ENCODE data around the gene DNAJB12.
"Not testable (repeated sequence)": the region's sequence is repeated elsewhere in the genome, so short reads cannot be mapped to it uniquely, and the experiment has no call there.

The DNAJB12 gene

DNA sequence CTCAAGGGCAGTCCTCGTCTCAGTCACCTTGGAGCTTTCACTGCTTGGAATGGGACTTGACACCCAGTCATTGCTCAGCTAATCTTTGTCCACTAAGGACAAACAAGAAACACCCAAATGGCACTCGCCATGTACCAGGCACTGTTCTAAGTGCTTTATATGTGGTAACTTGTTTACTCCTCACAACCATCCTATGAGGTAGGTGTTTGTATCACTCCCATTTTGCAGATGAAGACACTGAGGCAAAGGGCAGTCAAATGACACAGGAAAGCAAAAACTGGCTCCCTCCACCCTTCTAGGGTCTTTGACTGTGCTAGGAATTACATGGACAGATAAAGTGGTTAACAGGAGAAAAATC is 24.7 kb downstream of the DNAJB12 start:
- DNase-seq: no peak

DNA sequence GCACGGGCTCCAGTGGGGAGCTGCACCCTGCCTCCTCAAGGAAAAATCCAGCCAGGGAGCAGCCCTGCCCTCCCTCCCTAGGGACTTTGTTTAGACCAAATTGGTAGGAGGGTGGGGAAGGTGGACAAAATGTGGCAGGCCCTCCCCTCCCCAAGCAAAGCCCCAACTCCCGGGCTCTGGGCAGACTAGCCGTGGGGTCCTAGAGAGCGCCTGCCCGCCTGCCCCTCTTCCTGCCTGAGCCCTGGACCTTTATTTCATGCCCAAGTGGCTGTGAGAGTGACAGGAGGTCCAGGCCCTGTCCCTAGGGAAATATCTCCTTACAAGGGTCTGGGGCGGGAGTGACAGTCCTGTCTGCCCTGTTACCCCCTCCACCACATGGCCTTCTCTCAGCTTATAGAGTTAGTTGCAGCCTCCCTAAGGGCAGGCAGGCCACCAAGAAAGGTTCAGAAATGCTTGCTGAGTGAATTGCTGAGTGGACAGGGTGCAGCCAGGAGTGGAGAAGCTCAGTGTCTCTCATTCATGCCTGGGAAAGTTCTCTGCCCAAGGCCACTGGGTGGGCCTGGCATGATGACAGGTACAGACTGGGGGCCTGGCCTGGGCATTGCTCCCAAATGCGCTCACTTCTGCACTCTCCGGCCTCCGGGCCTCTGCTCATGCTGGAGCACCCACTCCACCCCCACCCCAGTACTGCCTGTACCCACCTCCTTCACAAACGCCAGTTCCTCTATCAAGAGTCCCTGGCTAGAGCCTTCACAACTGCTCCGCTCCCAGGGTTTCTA is 25.2 kb downstream of the DNAJB12 start:
- no peak for DNase-seq

DNA sequence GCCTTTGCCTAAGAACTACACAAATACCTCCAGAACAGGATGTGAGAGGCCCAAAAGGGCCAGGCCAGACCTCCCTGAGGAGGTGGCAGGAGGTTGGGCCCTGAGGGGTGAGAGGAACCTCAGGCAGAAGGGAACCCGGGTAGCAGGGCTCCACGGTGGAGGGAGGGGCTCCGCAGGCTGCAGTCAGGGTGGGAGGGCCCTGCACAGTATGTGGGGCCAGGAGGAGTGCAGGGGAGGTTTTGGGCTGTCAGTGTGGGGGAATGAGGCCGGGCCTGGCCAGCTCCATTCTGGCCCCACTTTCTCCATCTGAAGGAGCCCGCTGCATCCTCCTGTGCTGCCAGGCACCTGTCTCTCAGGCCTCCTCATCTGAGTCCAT is 25.9 kb downstream of the DNAJB12 start:
- no peak for DNase-seq

DNA sequence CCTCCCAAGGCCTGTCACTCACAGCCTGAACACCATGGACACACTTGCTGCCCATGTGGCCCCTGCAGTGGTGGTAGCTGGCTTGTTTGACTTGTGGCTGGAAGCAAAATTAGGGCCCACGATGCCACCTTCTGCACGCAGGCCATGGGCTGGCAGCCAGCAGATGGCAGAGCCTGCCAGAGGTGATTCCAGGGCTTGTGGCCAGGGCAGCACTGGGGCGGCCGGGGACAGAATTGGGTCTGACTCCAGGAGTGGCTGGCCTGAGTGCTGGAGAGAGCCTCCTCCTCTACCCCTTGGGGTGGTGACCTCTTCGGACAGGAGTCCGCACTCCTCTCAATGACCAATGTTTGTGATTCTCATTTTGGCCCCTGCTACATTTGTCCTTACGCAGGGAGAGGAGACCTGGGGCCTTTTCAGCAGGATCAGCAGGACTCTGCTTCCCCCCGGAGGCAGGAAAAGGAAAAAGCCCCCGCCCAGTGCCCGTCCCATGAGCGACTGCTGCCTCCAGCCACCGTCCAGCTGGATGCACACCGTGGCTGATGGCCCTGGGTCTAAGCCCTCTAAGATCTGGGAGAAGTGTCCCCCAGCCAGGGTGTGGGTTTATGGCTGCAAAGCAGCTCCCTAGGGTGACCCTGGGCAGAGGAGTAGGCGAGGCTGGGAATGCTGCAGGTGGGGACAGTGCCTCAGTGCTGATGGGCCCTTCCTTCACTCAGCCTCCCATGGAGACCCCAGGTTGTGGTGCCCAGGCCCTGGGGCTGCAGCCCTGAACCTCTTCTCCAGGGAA is 26.5 kb downstream of the DNAJB12 start:
- peak; percentile 70 for DNase-seq

DNA sequence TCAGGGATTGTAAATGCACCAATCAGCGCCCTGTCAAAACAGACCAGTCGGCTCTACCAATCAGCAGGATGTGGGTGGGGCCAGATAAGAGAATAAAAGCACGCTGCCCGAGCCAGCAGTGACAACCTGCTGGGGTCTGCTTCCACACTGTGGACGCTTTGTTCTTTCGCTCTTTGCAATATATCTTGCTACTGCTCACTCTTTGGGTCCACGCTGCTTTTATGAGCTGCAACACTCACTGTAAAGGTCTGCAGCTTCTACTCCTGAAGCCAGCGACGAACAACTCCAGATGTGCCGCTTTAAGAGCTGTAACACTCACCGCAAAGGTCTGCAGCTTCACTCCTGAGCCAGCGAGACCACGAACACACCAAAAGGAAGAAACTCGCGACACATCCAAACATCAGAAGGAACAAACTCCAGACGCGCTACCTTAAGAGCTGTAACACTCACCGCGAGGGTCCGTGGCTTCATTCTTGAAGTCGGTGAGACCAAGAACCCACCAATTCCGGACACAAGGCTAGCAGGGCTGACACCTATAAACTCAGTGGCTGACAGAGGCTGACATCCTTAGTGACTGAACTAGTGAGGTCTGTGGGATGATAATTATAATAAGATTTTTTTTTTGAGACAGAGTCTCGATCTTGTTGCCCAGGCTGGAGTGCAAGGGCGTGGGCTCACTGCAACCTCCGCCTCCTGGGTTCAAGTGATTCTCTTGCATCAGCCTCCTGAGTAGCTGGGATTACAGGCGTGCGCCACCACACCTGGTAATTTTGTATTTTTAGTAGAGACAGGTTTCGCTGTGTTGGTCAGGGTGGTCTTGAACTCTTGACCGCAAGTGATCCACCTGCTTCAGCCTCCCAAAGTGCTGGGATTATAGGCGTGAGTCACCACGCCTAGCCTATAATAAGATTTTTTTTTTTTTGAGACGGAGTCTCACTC is 27.8 kb downstream of the DNAJB12 start:
- not testable (repeated sequence) for DNase-seq

DNA sequence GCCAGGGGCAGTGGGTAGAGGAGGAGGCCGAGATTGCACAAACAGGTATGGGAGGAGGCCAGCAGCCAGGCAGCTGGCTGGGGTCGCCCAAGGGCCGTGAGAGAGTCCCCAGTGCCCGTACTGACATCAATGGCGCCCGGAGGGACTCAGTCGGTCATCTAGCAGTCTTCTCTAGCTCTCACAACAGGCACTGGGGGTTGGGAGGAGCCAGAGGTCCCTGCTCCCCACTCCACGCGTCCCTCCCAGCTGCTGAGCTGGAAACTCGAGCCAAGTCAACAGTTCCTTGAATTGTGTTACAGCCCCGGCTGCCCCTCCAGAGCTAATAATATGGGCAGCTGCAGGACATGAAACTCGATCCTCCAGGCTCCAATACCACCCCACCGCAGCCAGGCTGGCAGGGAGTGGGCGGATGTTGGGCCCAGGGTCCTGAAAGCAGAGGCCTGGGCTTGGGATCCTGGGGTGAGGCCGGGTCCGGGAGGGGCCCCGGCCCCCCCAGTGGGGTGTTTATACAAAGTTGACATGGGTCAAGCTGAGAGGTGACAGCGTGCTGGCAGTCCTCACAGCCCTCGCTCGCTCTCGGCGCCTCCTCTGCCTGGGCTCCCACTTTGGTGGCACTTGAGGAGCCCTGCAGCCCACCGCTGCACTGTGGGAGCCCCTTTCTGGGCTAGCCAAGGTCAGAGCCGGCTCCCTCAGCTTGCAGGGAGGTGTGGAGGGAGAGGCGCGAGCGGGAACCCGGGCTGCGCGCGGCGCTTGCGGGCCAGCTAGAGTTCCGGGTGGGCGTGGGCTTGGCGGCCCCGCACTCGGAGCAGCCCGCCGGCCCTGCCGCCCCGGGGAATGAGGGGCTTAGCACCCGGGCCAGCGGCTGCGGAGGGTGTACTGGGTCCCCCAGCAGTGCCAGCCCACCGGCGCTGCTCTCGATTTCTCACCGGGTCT is 29.2 kb downstream of the DNAJB12 start:
- not testable (repeated sequence) for DNase-seq

DNA sequence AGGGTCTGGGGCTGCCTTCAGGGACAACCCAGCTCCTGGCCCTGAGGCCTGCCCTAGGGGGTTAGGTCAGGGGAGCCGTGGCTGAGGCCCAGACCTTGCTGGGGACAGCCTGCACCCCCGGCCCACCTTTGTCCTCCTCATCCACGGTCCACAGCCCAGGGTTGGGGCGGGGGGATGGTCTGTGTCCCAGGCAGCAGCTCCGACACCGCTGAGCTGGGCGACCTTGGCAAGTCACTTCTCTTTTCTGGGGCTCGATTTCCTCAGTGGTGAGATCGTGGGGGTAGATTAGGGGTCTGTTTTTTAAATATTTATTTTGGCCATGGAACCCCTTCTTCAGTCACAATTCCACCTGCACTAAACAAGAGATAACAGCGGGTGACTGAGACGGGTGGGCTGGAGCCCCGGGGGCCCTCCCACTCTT is 30.9 kb downstream of the DNAJB12 start:
- no peak for DNase-seq

DNA sequence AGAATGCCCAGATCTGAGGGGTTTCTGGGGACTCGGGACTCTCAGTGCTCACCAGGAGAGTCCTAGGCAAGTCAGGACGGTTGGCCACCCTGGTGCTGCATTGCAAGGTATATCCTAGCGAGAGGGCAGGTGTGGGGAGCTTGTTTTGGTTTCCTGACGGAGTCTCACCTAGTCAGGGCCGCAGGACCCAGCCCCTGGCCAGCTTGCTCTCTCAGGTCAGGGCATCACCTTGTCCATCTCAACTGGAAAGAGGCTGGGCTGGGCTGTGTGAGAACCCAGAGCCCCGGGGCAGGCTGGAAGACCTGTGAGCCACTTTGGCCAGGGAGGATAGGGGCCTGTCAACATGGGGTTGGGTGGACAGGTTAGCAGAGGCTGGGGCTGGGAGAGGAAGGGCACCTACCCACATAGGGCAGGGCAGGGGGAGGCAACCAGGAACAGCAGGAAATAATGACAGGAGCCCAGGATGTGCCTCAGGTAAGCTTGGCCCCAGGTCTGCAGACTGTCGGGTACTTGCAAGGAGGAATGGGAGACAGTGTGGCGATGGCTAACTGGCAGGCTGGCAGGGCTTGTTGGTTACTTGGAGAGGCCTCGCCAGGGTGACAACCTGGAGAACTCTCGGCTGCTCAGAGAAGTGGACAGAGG is 31.5 kb downstream of the DNAJB12 start:
- DNase-seq: no peak

DNA sequence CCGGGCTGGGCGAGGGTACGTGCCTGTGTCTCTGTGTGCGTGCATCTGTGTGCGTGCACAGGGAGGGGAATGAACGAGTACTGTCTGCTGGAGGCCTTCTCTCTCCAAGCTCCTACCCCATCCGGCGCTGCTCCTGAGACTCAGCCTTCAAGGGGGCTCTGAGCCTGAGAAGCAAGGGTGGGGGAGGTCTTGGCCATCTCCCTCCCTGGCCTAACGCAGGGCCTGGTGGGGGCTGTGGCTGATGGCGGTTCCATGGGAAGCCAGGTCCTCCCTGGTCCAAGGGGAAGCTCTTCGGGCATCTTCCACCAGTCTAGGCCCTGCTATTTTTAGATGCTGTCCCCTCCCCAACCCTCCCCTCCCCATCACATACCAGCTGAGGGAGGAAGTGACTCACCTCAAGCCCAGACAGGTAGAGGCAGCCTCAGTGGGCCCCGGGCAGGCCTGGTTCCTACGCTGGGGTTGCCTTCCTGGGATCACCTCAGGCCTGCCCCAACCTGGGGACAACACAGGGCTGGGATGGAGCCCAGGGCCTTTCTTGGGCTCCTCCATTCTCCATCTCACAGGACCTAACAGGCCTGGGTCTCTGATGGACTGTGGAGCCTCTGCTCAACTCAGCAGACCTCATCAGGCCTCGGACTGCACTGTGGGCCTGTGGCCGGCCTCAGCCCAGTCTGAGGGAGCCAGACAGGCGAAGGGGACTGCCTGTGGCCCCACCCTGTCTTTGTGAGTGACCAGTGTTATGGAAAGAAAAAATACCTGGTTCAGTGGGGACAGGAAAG is 32.2 kb downstream of the DNAJB12 start:
- DNase-seq: no peak

DNA sequence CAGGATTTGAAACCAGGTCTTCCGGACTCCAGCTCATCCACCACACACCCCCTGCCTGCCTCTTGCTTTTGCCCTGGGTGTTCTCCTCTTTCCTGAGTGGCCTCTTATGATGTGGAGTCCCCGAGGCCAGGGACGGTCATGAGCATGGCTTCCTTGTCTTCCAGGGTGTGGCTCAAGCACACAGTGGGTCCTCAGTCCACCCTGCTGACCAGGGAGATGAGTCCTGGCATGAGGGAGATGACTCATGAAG is 32.8 kb downstream of the DNAJB12 start:
- no peak for DNase-seq

DNA sequence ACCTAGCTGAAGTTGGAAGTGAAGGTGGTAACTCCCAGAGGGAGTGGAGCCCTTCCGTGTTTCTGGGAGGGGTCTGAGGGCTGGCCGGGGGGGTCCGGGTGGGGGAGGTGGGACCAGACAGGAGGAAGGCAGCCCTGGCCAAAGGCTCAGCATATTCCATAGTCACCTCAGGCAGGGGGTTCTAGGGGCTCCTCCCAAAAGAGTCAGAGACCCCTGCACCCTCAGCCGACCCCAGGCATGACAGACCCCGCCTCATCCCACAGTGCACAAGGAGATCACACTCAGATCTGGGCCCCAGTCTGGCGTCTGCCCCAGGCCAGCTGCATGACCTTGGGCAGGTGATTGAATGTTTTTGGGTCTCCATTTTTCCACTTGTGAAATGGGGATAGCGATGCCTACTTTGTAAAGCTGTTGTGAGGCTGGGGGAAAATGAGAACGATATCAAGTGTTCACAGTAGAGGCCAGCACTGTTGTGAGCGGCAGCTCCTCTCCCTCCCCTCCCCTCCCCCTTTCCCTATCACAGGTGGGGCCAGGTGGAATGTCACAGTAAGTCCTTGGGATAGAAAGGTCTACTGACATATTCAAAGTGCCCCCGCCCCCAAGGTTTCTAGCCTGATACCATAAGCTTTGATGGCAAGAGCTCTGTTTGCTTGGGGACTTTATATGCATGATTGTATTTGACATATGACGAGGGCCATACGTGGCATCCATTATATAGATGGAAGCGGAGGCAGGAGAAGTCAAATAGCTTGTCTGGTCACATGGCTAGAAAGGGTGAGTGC is 33.3 kb downstream of the DNAJB12 start:
- no peak for DNase-seq

DNA sequence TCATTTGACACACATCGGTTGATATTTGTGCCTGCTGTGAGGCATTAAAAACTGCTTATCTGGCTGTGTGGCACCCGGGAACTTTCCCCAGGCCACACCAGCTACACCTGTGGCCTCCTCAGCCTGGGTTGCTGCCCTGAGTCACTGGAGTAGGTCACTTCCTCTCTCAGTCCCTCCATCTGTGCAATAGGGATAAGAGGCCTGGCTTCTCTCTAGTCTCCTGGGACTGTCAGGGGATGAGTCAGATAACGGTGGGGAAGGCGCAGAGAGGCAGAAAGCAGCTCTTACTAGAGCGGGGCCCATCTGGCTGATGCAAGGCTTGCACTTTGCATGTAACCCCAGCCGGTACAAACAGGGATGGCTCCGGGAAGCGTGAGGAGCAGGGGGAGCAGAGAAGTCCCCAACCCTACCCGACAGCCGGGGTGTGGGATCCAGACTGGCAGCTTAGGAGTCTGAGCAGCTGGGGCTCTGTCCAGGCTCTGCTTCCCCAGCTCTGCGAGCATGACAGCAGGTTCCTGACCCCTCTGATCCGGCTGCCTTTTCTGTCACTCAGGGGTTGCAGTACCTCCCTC is 34.0 kb downstream of the DNAJB12 start:
- peak; percentile 92 for DNase-seq

DNA sequence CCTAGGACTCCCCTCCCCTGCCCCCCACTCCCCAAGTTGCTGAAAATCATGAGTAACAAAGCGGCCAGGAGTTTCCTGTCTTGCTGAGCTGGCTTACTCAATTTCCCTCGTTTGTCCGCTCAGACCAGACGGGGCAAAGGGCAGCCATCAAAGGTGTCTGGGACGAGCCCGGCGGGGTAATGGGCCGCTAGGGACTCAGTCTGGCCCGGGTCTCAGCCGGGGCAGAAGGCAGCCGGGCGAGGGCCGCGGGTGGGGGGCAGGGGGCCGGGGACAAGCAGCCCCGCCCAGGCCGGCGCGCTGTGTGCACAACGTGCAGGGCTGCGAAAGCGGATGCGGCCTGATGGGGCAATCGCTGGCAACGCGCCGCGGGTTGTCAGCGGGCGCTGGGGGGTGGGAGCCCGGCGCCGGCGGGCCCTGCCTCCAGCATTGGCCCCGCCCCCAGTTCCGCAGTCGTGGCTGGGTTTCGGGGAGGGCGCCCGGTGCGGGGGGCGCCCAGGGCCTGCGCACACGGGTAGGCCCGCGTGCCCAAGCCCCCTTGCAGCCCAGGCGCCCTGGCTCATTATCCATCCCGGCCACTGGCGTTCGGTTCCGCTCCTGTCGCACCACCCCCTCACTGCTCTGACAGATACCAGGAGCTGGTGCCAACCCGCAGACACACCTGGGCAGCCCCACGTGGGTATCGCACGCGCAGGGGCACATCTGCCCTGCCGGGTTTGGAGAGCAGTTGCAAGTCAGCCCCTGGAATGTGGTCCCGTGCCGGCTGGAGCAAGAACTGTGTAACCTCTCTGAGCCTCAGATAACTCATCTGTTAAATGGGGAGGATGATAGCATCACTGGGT is 35.1 kb downstream of the DNAJB12 start:
- DNase-seq: peak; percentile 68

DNA sequence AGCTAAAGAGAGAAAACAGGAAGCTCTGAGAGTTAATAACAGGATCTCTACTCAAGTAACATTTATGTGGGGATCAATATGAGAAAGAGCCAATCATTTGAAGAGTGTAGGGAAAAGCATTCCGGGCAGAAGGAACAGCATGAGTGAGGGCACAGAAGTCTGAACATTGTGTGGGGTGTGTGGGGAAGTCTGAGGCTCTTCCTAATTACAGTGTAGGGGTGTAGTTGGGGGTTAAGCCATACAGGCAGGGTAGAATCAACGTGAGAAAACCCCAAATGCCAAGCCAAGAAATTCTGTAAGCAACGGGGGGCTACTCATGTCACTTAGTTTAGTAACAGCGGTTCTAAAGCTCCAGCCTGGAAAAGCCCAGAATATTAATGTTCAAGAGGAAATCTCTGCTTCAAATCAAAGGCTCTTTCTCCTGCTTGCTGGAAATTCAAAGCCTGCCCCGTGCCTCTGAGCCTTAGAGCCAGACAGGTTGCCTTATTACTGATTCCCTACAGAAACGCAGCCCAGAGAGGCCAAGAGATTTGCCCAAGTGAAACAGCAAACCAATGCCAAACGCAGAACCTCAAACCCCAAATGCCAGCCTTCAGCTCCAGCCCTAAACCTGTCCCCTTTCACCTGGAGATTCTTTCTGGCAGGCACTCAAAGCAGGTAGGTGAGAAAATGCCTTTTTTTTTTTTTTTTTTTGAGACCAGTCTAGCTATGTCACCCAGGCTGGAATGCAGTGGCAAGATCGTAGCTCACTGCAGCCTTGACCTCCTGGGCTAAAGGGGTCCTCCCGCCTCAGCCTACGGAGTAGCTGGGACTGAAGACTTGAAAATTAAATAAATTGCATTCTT is 36.1 kb downstream of the DNAJB12 start:
- DNase-seq: no peak

DNA sequence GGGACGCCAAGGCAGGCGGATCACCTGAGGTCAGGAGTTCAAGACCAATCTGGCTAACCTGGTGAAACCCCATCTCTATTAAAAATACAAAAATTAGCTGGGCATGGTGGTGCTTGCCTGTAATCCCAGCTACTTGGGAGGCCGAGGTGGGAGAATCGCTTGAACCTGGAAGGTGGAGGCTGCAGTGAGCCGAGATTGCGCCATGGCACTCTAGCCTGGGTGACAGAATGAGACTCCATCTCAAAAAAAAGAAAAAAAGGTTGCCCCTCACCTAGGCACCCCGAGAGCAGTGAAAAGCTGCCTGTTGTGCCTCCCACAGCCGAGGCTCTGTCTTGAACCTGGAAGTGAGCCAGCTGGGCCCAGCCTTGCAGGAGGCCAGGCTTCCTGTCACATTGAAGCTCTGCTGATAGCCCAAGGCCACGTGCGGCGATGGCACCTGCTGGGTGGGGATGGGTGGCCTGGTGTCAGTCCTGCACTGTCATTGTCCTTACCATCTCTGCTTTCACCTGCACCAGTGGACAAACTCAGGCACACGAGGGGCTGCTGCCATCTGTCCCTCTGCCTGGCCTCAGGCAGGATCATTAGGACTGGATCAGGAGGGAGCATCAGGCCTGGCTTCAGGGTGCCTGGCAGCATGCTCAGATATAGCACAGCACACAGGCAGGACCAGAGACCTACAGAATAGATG is 37.8 kb downstream of the DNAJB12 start:
- no peak for DNase-seq

DNA sequence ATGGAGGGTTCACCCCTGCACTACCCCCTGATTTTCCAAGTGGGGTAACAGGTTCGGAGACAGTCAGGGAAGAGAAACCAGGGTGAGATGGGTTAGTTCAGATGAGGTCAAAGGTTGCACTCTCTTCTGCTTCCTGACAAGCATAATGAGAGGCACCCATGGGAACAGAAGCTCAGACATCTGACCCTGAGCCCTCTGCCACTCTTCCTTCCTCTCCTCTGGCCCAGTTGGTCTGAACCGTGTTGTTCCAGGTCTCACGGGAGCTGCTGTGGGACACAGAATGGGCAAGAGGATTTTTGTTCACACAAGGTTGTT is 38.4 kb downstream of the DNAJB12 start:
- no peak for DNase-seq

DNA sequence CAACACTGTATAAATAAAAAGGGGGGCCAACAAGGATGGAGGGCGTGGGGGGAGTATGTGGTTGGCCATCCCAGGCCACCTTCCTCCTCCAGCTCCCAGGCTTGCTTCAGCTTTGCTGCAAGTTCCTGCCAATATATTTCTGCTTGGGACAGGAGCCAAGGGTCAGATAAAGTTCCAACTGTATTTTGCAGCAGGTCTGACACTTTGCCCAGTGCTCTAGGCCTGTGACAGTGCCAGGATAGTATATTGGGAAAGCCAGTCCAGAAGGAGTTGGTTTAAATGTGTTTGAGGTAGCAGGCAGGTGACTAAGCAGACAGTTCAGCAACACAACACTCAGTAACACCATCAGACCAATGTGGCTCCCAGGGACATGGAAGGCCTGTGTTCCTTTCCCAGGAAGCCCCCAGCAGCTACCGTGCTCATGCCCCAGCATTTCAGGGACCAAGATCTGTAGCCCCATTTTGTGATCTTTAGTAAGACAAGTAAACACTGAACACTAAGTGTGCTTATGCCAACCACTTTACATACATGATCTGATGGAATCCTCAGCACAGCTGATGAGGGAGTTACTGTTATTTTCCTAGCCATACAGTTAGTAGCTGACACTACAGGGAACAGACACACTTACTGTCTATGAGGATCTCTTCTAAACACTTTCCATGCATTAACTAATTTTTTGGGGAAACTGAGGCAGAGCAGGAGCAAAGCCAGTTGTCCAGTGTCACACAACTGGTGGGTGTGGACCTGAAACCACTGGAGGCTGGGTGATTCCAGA is 38.9 kb downstream of the DNAJB12 start:
- DNase-seq: no peak

Measured in T1000 (cell line).